ENCODE measurements around the gene BARX1. TPM values are rescaled to one million over a fixed set of nuclear protein-coding genes. Genes with fewer than 3 reads are reported as not detected.

BARX1 gene
- total RNA-seq, 1 experiment from 2014 or later: 0.71 TPM

DNA sequence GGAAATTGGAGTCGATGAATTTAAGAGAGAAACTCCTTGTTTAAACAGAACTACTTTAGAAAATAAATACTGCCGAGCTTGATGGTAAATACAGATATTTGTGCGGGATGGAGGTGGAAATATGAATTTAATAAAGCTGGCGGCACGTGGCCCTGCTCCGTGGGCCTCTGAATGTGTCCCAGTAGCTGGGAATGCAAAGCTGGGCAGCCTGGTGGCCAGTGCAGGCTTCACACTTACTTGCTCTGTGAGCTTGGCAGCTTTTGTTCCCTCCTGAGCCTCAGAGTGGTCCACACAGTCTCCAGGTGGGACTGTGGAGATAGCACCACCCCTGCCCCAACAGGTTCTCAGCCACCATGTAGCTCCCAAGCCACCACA, 45.9 kb downstream of the BARX1 start:
- DNase-seq (ENCODE audit: low read depth, low spot score): no peak
- in situ Hi-C loops (cut with HindIII; ENCODE audit: low pct_unique_long_range_greater_than_20kb, low sequenced_read_pairs): no loop called here

GRCh38 chr9:93908591-93909241, 46.4 kb downstream of the BARX1 start:
- no peak for DNase-seq (ENCODE audit: low read depth, low spot score)
- in situ Hi-C loops (cut with HindIII; ENCODE audit: low pct_unique_long_range_greater_than_20kb, low sequenced_read_pairs): no loop called here

GRCh38 chr9:93907551-93908199, 47.5 kb downstream of the BARX1 start:
- no peak for DNase-seq (ENCODE audit: low read depth, low spot score)
- in situ Hi-C loops (cut with HindIII; ENCODE audit: low pct_unique_long_range_greater_than_20kb, low sequenced_read_pairs): no loop called here

- DNase-seq (ENCODE audit: low read depth, low spot score): no peak
- in situ Hi-C loops (cut with HindIII; ENCODE audit: low pct_unique_long_range_greater_than_20kb, low sequenced_read_pairs): no loop called here
Observed at GRCh38 chr9:93906195-93906880, 48.8 kb downstream of the BARX1 start.

DNA sequence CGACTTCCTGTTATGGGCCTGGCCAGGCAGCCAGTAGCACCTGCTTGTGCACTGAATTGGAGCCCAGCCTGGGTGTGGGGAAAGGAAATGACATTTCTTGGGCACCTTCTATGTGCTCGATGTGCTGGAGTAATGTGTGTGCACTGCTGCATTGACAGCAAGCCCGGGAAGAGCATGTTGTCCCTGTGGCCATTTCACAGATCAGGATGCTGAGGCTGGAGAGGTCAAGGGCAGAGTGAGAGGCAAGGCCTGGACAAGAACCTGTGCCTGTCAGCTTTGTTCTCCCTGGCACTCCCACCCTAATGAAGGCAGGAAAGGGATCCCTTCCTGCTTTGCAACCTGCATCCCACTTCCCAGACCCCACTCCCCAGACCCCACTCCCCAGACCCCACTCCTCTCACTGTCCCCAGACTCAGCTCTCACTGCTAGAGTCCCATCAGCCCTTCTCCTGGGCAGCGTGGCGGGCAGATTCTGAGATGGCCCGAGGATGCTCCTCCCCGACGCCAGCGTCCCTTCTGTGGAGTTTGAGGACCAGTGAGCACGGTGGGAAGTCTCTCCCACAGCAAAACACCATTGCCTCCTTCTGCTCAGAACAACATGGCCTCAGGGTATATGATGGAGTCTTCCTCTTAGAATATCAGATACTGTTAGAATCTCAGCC, 49.6 kb downstream of the BARX1 start:
- no peak for DNase-seq (ENCODE audit: low read depth, low spot score)
- in situ Hi-C loops (cut with HindIII; ENCODE audit: low pct_unique_long_range_greater_than_20kb, low sequenced_read_pairs): no loop called here

- DNase-seq (ENCODE audit: low read depth, low spot score): no peak
- in situ Hi-C loops (cut with HindIII; ENCODE audit: low pct_unique_long_range_greater_than_20kb, low sequenced_read_pairs): no loop called here
Observed at GRCh38 chr9:93904649-93905472, 50.3 kb downstream of the BARX1 start.

DNA sequence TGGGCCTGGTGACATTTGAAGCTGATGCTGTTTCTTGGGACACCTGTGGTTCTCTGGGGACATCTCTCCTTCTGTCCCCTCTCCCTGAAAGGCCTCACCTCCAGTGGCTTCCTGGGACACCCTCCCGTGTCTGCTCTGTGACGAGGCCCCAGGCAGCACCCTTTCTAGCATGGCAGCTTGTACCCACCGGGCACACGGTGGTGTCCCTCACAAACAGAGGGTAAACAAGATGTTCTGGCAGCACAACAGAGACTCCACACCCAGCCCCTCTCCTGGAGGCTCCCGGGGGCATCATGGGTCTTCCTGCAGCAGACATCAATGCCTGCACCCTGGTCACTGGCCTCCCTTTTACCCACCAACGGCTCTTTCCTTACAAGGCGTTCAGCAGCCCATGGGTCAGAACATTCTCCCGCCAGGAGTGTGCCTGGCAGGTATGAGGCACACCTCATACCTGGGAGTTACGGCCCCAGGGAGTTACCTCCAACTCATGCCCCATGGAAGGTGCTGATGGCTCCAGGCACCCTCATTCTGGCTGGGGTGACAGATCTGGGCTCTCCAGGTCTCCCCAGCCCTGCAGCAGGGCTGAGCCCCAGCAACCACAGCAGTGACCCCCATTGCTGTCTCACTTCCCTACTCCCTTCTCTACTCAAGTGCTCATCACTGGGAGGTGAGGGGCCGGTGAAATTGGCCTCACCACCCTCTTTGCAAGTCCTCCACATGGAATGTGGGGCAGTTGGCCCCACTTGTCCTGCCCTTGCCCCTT, 51.1 kb downstream of the BARX1 start:
- in situ Hi-C loops (cut with HindIII; ENCODE audit: low pct_unique_long_range_greater_than_20kb, low sequenced_read_pairs): no loop called here

DNA sequence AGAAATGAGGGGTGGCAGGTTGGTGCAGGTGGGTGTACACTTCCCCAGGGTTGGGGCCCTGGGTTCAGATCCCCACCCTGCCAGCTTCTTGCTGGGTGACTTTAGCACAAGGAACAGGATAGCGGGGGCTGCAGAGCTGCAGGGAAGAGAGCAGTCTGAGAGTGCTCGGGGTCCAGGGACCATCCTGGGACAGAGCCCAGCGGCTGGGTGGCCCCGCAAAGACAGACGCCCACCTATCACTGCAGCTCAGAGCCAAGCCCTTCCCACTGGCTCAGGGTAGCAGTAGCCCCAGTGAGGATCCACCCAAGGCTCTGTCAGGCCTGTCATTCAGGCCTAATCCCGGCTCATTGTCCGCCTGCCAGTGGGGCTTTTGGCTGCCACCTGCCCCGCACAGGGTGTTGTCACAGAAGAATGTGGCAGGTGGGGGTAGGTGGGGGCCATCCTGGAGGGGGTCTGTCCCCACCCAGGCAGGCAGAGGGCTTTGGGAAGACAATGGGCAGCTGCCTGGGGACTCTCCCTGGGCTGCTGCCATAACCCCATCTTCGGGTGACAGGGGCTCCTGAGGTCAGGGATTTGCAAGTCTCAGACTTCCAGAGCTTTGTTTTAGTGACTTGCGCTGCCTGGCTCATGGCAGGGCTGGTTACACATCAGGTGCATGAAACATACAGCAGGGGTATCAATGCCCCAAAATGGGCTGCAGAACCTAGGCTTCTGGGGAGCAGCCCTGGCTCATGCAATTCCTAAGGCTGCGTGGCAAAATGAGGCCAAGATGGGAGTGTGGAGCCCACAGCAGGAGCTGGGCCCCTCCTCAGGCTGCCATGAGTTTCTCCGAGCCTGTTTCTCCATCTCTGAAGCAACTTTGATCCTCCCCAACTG, 52.1 kb downstream of the BARX1 start:
- in situ Hi-C loops (cut with HindIII; ENCODE audit: low pct_unique_long_range_greater_than_20kb, low sequenced_read_pairs): no loop called here
- no peak for DNase-seq (ENCODE audit: low read depth, low spot score)

More for the DNA sequence above, 51.1 kb downstream of the BARX1 start:
- no peak for DNase-seq (ENCODE audit: low read depth, low spot score)

- no peak for DNase-seq (ENCODE audit: low read depth, low spot score)
- in situ Hi-C loops (cut with HindIII; ENCODE audit: low pct_unique_long_range_greater_than_20kb, low sequenced_read_pairs): no loop called here
Observed at GRCh38 chr9:93902051-93902779, 52.9 kb downstream of the BARX1 start.

Other genes with a start within 250 kb of the BARX1 start
- gene PTPDC1, start 129.1 kb upstream of the BARX1 start, total RNA-seq (2014; rRNA removed; shearing (Covaris generic)): 10.6 and 11.8 TPM in 2 replicates

Measured in SK-MEL-5 (cell line).